MM.1S (cell line): ENCODE measurements around the gene AHCYL2.
A peak's percentile ranks its signal among the peaks of the same experiment; 100 is the strongest.

Experiments used
- DNase-seq: peaks from one replicate; pipeline ENCODE4 v3.0.0-alpha.2; 2015
- H2AFZ ChIP-seq: fragments of 300-600 bp; sonication (generic); 2 replicates; pipeline ENCODE4 v1.6.0; 2016; ENCODE audit warnings: antibody characterized with exemption, low read length
- H3F3A ChIP-seq: fragments of 300-600 bp; sonication (generic); 2 replicates; pipeline ENCODE4 v1.6.1; 2016; ENCODE audit warnings: mild to moderate bottlenecking, antibody characterized with exemption, low read length, moderate library complexity, mixed read lengths; ENCODE audit not compliant: insufficient read depth
- H3K27ac ChIP-seq: fragments of 300-600 bp; sonication (generic); 2 replicates; pipeline ENCODE4 v1.5.1; 2016; ENCODE audit warnings: mild to moderate bottlenecking, low read length
- H3K27me3 ChIP-seq: fragments of 300-600 bp; sonication (generic); replicated peaks from 2 replicates; pipeline ENCODE4 v1.6.0; 2016; ENCODE audit warnings: low read length; ENCODE audit not compliant: insufficient read depth
- H3K36me3 ChIP-seq: fragments of 300-600 bp; sonication (generic); replicated peaks from 2 replicates; pipeline ENCODE4 v1.6.1; 2016; ENCODE audit warnings: mild to moderate bottlenecking, low read length, mixed read lengths; ENCODE audit not compliant: insufficient read depth
- H3K4me1 ChIP-seq: fragments of 300-600 bp; sonication (generic); 2 replicates; pipeline ENCODE4 v1.6.1; 2016; ENCODE audit warnings: low read length, mixed read lengths
- H3K4me2 ChIP-seq: fragments of 300-600 bp; sonication (generic); 2 replicates; pipeline ENCODE4 v1.6.0; 2016; ENCODE audit warnings: low read depth, low read length
- H3K4me3 ChIP-seq: fragments of 300-600 bp; sonication (generic); 2 replicates; pipeline ENCODE4 v1.5.1; 2016; ENCODE audit warnings: low read length, mixed read lengths
- H3K79me2 ChIP-seq: fragments of 300-600 bp; sonication (generic); 2 replicates; pipeline ENCODE4 v1.6.1; 2016; ENCODE audit warnings: mixed run types, low read length, mixed read lengths
- H3K9ac ChIP-seq: fragments of 300-600 bp; sonication (generic); 2 replicates; pipeline ENCODE4 v1.6.1; 2016; ENCODE audit warnings: low read length, mixed read lengths
- H3K9me2 ChIP-seq: fragments of 300-600 bp; sonication (generic); replicated peaks from 2 replicates; pipeline ENCODE4 v1.6.1; 2016; ENCODE audit warnings: mild to moderate bottlenecking, low read length, mixed read lengths; ENCODE audit not compliant: insufficient read depth
- H3K9me3 ChIP-seq: fragments of 300-600 bp; sonication (generic); replicated peaks from 2 replicates; pipeline ENCODE4 v1.6.1; 2016; ENCODE audit warnings: mild to moderate bottlenecking, low read length, mixed read lengths; ENCODE audit not compliant: insufficient read depth
- H4K20me1 ChIP-seq: fragments of 300-600 bp; sonication (generic); 2 replicates; pipeline ENCODE4 v1.6.1; 2016; ENCODE audit warnings: mild to moderate bottlenecking, low read length, moderate library complexity, mixed read lengths; ENCODE audit not compliant: insufficient read depth
- EZH2 ChIP-seq: fragments of 300-600 bp; sonication (generic); optimal IDR thresholded peaks from 2 replicates; pipeline ENCODE3; 2017; ENCODE audit warnings: low read depth, mild to moderate bottlenecking, antibody characterized with exemption, low read length, mixed read lengths
- EZH2phosphoT487 ChIP-seq: fragments of 300-600 bp; sonication (generic); IDR thresholded peaks from 2 replicates; pipeline ENCODE4 v1.6.1; 2018; ENCODE audit warnings: antibody characterized with exemption, low read length
- TF ChIP-seq, protein P1 (sequence below): fragments of 300-600 bp; sonication (generic); IDR thresholded peaks from 2 replicates; pipeline ENCODE4 v1.5.1; 2016; ENCODE audit warnings: antibody characterized with exemption, low read length, mixed read lengths

The AHCYL2 gene

DNA sequence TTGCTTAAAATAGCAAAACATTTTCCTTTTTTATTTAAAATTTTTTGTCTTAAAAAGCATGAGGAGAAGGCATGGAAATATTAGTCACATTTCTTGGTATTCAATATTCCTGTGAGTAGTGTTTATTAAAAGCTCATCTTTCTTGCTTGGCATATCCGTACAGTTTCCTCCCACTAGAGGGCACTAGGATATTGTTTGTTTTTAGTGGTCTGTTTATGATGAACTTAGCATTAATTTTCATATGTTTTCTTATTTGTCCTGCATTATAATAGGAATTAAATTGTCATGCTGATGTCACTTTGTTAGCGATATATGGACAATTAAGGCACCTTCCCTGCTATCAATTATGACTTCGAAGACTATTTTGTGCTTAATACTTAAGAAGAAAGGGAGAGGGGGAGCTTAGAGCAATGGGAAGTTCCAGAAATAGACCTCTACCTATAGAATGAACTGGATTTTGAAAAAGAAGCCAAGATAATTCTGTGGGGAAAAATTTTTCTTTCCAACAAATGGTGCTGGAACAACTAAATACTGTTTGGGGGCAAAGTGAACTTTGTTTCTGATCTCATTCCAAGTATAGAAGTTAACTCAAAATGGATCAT, 118.4 kb downstream of the AHCYL2 start:
- peaks cover 6% of the 10 kb centered on the region; the same call in 1 of the 2 replicates for H3F3A ChIP-seq
- no peak for TF ChIP-seq EZH2phosphoT487
- TF ChIP-seq, protein P1, sequence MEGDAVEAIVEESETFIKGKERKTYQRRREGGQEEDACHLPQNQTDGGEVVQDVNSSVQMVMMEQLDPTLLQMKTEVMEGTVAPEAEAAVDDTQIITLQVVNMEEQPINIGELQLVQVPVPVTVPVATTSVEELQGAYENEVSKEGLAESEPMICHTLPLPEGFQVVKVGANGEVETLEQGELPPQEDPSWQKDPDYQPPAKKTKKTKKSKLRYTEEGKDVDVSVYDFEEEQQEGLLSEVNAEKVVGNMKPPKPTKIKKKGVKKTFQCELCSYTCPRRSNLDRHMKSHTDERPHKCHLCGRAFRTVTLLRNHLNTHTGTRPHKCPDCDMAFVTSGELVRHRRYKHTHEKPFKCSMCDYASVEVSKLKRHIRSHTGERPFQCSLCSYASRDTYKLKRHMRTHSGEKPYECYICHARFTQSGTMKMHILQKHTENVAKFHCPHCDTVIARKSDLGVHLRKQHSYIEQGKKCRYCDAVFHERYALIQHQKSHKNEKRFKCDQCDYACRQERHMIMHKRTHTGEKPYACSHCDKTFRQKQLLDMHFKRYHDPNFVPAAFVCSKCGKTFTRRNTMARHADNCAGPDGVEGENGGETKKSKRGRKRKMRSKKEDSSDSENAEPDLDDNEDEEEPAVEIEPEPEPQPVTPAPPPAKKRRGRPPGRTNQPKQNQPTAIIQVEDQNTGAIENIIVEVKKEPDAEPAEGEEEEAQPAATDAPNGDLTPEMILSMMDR, result peak; percentile 94
- DNase-seq, result peak; percentile 72

DNA sequence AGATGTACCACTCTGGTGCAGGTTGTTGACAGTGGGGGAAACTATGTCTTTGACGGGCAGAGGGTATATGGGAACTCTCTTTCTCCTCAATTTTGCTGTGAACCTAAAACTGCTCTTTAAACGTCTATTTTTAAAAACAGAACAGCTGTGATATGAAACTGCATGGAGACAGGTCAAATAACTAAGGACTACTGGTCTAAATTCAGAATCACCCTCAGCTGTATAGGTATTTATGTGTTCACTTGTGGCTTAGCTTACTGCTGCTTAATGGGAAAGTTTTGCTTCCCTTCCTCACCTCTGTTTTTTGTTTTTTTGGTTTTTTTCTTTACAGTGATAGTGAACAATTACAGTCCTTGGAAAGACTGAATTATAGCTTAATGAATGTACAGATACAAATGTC, 122.5 kb downstream of the AHCYL2 start:
- H3K9me3 ChIP-seq, result no peaks in the 10 kb centered on the region
- H4K20me1 ChIP-seq, result no peaks in the 10 kb centered on the region
- no peak overlapping the region for H3K27ac ChIP-seq
- peaks cover 34% of the 10 kb centered on the region for H3K4me1 ChIP-seq
- no peak overlapping the region for H2AFZ ChIP-seq
- no peak overlapping the region for H3K9ac ChIP-seq
- no peaks in the 10 kb centered on the region for H3K9me2 ChIP-seq
- peaks cover 6% of the 10 kb centered on the region; the same call in 1 of the 2 replicates for H3F3A ChIP-seq
- DNase-seq, result no peak
- no peaks in the 10 kb centered on the region for H3K36me3 ChIP-seq
- H3K4me2 ChIP-seq, result no peak overlapping the region
- no peak overlapping the region for H3K4me3 ChIP-seq
- TF ChIP-seq EZH2, result no peak
- TF ChIP-seq EZH2phosphoT487, result no peak
- TF ChIP-seq, protein P1, result no peak
- H3K79me2 ChIP-seq, result no peaks in the 10 kb centered on the region
- H3K27me3 ChIP-seq, result no peaks in the 10 kb centered on the region

More for the DNA sequence above, 118.4 kb downstream of the AHCYL2 start:
- Histone ChIP-seq H3K9ac (no peak overlapping the region), H3K27me3 (no peaks in the 10 kb centered on the region), H3K79me2 (no peaks in the 10 kb centered on the region), H2AFZ (no peak overlapping the region), H3K9me2 (no peaks in the 10 kb centered on the region), H3K4me1 (peaks cover 27% of the 10 kb centered on the region), H4K20me1 (no peaks in the 10 kb centered on the region), H3K4me3 (no peak overlapping the region), H3K36me3 (no peaks in the 10 kb centered on the region), H3K27ac (no peak overlapping the region), H3K4me2 (peak overlapping the region; percentile 7; the same call in 1 of the 2 replicates), H3K9me3 (no peaks in the 10 kb centered on the region)

DNA sequence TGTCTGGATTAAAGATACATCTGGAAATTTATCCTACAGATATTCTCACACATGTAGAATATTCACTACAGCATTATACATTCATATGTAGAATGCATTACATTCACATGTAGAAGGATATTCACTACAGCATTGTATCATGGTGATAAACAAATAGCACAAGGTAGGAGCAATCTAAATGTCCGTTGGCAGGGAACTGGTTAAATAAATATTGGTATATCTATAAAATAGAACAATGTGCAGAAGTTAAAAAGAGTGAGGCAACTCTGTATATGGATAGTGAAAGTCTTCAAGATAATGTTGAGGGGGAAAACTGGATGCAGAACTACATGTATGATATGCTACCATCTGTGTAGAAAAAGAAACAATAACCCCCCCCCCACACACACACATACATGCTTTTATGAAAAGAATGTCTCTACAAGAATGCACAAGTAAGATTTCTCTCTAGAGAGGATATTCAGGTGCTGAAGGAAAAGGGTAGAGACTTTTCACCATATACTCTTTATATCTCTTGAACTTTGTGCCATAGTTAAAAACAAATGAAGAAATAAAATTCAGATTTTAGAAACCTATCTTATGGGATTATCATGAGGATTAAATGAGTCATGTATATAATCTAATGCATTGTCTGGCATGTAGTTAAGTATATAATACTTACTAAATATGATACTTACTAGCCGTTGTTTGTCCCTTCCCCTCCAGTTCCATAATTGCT, 123.4 kb downstream of the AHCYL2 start:
- no peaks in the 10 kb centered on the region for H4K20me1 ChIP-seq
- no peak overlapping the region for H3K4me2 ChIP-seq
- H3K9ac ChIP-seq, result no peak overlapping the region
- no peak overlapping the region for H2AFZ ChIP-seq
- no peak for DNase-seq
- peaks cover 6% of the 10 kb centered on the region; the same call in 1 of the 2 replicates for H3F3A ChIP-seq
- no peaks in the 10 kb centered on the region for H3K36me3 ChIP-seq
- TF ChIP-seq, protein P1, result no peak
- TF ChIP-seq EZH2, result no peak
- no peak for TF ChIP-seq EZH2phosphoT487
- no peak overlapping the region for H3K4me3 ChIP-seq
- H3K4me1 ChIP-seq, result peaks cover 33% of the 10 kb centered on the region
- H3K79me2 ChIP-seq, result no peaks in the 10 kb centered on the region
- no peaks in the 10 kb centered on the region for H3K9me3 ChIP-seq
- no peaks in the 10 kb centered on the region for H3K9me2 ChIP-seq
- H3K27ac ChIP-seq, result no peak overlapping the region
- no peaks in the 10 kb centered on the region for H3K27me3 ChIP-seq
